Caco-2 (cell line): ENCODE measurements around the gene RUFY1. TPM values are rescaled to one million over a fixed set of nuclear protein-coding genes. Genes with fewer than 3 reads are reported as not detected.

Source experiments
- BruUV-seq: library from RNA; stranded (reverse); fragments of 400-500 nt; replicated peaks from 2 replicates; lab custom pipeline; 2021; lab: Mats Ljungman, UMichigan
- CTCF ChIA-PET: fragments of 300-600 bp; sonication (Branson Sonifier 250); formaldehyde crosslinking; loops from one replicate; lab custom pipeline; 2022; ENCODE audit warnings: antibody characterized with exemption; lab: Charles Lee
- POLR2A ChIA-PET: fragments of 300-600 bp; sonication (Branson Sonifier 250); formaldehyde crosslinking; loops from one replicate; lab custom pipeline; 2022; ENCODE audit warnings: antibody characterized with exemption; lab: Charles Lee
- DNase-seq, 2 experiments: peaks; one replicate each; pipeline versions ENCODE4 v3.0.0 to v3.0.0-alpha.2; 2020 to 2022
- H3K27me3 ChIP-seq: replicated peaks from 2 replicates; pipeline ENCODE4 v1.6.0; 2011; ENCODE audit warnings: low read length; ENCODE audit not compliant: control insufficient read depth, insufficient read depth
- H3K36me3 ChIP-seq: 2 replicates; pipeline ENCODE4 v1.5.1; 2011; ENCODE audit warnings: low read length; ENCODE audit not compliant: control insufficient read depth, insufficient read depth
- H3K4me1 ChIP-seq: fragments of 250-450 bp; sonication (Bioruptor Pico); 2 replicates; pipeline ENCODE4 v1.5.1; 2020; ENCODE audit warnings: mild to moderate bottlenecking
- H3K4me3 ChIP-seq: 2 replicates; pipeline ENCODE4 v1.5.1; 2011; ENCODE audit warnings: low read depth, mild to moderate bottlenecking, control low read depth, low read length
- H3K9me3 ChIP-seq: fragments of 250-450 bp; sonication (Bioruptor Pico); 2 replicates; pipeline ENCODE4 v1.5.1; 2020; ENCODE audit warnings: mild to moderate bottlenecking, moderate library complexity
- H3K27ac Mint-ChIP-seq: one replicate; pipeline ENCODE4 v1.8.0; 2022; ENCODE audit warnings: mixed read lengths; ENCODE audit not compliant: unreplicated experiment
- H3K27me3 Mint-ChIP-seq: one replicate; pipeline ENCODE4 v1.8.0; 2022; ENCODE audit warnings: mixed read lengths; ENCODE audit not compliant: insufficient read depth, unreplicated experiment
- H3K36me3 Mint-ChIP-seq: one replicate; pipeline ENCODE4 v1.8.0; 2022; ENCODE audit warnings: mild to moderate bottlenecking, mixed read lengths; ENCODE audit not compliant: insufficient read depth, unreplicated experiment
- H3K4me1 Mint-ChIP-seq: one replicate; pipeline ENCODE4 v1.8.0; 2022; ENCODE audit warnings: low read depth, mixed read lengths; ENCODE audit not compliant: unreplicated experiment
- H3K4me3 Mint-ChIP-seq: one replicate; pipeline ENCODE4 v1.8.0; 2022; ENCODE audit warnings: mild to moderate bottlenecking, moderate library complexity, mixed read lengths; ENCODE audit not compliant: unreplicated experiment
- H3K9me3 Mint-ChIP-seq: one replicate; pipeline ENCODE4 v1.8.0; 2022; ENCODE audit warnings: mixed read lengths; ENCODE audit not compliant: unreplicated experiment
- CTCF ChIP-seq, 2 experiments: fragments of 200-600 bp in 1 of 2; IDR thresholded peaks; 1 replicate in 1 of 2; 2 replicates in 1 of 2; pipeline versions ENCODE4 v1.5.1 to v1.8.0; 2011 to 2022; ENCODE audit warnings: antibody characterized with exemption in 1 of 2, control low read depth in 1 of 2, inconsistent platforms in 1 of 2, low read depth in 1 of 2, low read length in 1 of 2, mild to moderate bottlenecking in 1 of 2, moderate library complexity in 1 of 2; ENCODE audit not compliant: insufficient read depth in 1 of 2, severe bottlenecking in 1 of 2, unreplicated experiment in 1 of 2
- intact Hi-C: fragments of 100-400 bp; cut with micrococcal nuclease; formaldehyde crosslinking; loops from one replicate; pipeline ENCODE4 v1.10.0; 2022; ENCODE audit not compliant: unreplicated experiment
- total RNA-seq: library from RNA; stranded (reverse); gene quantifications from 2 replicates; pipeline ENCODE4 v1.2.3, GENCODE V29; 2022

Gene RUFY1
- total RNA-seq, 1 experiment from 2014 or later, result 36.3 TPM

- no peaks in the 10 kb centered on the region for H3K9me3 ChIP-seq
- H3K4me1 Mint-ChIP-seq, result no peaks in the 10 kb centered on the region
- no peak overlapping the region for H3K4me3 ChIP-seq
- peaks cover 5% of the 10 kb centered on the region for H3K27me3 Mint-ChIP-seq
- no peaks in the 10 kb centered on the region for H3K27me3 ChIP-seq
- no peaks in the 10 kb centered on the region for H3K4me1 ChIP-seq
- H3K36me3 Mint-ChIP-seq, result no peaks in the 10 kb centered on the region
- H3K27ac Mint-ChIP-seq, result no peak overlapping the region
- H3K4me3 Mint-ChIP-seq, result no peak overlapping the region
- CTCF ChIA-PET, result no interaction called here
- intact Hi-C loops, result no loop called here
- DNase-seq, result no peak
- POLR2A ChIA-PET, result no interaction called here
- BruUV-seq, result no TSS peak
- no peaks in the 10 kb centered on the region for H3K36me3 ChIP-seq
- no peak for TF ChIP-seq CTCF (IDR thresholded peaks at IDR 0.05; ENCODE audit: insufficient read depth in 1 of 2, low read depth in 1 of 2, low read length in 1 of 2, severe bottlenecking in 1 of 2, unreplicated experiment in 1 of 2)
- H3K9me3 Mint-ChIP-seq, result no peaks in the 10 kb centered on the region
These were observed 23.4 kb upstream of the RUFY1 start for GRCh38 chr5:179526978-179527377.

GRCh38 chr5:179530069-179530998 is 20.0 kb upstream of the RUFY1 start:
- Histone ChIP-seq H3K36me3 (no peaks in the 10 kb centered on the region), H3K4me3 (no peak overlapping the region), H3K27me3 (no peaks in the 10 kb centered on the region), H3K4me1 (no peaks in the 10 kb centered on the region), H3K9me3 (no peaks in the 10 kb centered on the region)
- TF ChIP-seq CTCF (IDR thresholded peaks at IDR 0.05; ENCODE audit: insufficient read depth in 1 of 2, low read depth in 1 of 2, low read length in 1 of 2, severe bottlenecking in 1 of 2, unreplicated experiment in 1 of 2), result no peak
- no peak overlapping the region for H3K4me3 Mint-ChIP-seq
- CTCF ChIA-PET, result no interaction called here
- no peak for DNase-seq
- H3K36me3 Mint-ChIP-seq, result no peaks in the 10 kb centered on the region
- peaks cover 6% of the 10 kb centered on the region for H3K4me1 Mint-ChIP-seq
- no TSS peak for BruUV-seq
- peaks cover 4% of the 10 kb centered on the region for H3K27me3 Mint-ChIP-seq
- no peaks in the 10 kb centered on the region for H3K9me3 Mint-ChIP-seq
- POLR2A ChIA-PET, result no interaction called here
- no peak overlapping the region for H3K27ac Mint-ChIP-seq
- intact Hi-C loops, result no loop called here

- Histone ChIP-seq H3K36me3 (no peaks in the 10 kb centered on the region), H3K4me3 (no peak overlapping the region), H3K27me3 (no peaks in the 10 kb centered on the region), H3K4me1 (no peaks in the 10 kb centered on the region), H3K9me3 (no peaks in the 10 kb centered on the region)
- ChIA-PET CTCF (no interaction called here), POLR2A (no interaction called here)
- H3K27me3 Mint-ChIP-seq, result no peaks in the 10 kb centered on the region
- H3K27ac Mint-ChIP-seq, result no peak overlapping the region
- no peak overlapping the region for H3K4me3 Mint-ChIP-seq
- peaks cover 6% of the 10 kb centered on the region for H3K4me1 Mint-ChIP-seq
- no peak for DNase-seq
- no TSS peak for BruUV-seq
- no peak for TF ChIP-seq CTCF (IDR thresholded peaks at IDR 0.05; ENCODE audit: insufficient read depth in 1 of 2, low read depth in 1 of 2, low read length in 1 of 2, severe bottlenecking in 1 of 2, unreplicated experiment in 1 of 2)
- H3K9me3 Mint-ChIP-seq, result no peaks in the 10 kb centered on the region
- H3K36me3 Mint-ChIP-seq, result no peaks in the 10 kb centered on the region
- intact Hi-C loops, result no loop called here
These were observed 17.3 kb upstream of the RUFY1 start for GRCh38 chr5:179533024-179533423.
